Stimulated activated CD4-positive, alpha-beta T cell treated with anti-CD3 and anti-CD28 coated beads, Interleukin-15, amount 100 ng/mL, for 48 hours (primary cell): ENCODE results near the gene TAF10.

Experiments
- DNase-seq, 2 donors: peaks; one replicate each; pipeline ENCODE4 v3.0.0-alpha.2; 2020; ENCODE audit warnings: low read depth in 2 of 2

TAF10 gene

DNA sequence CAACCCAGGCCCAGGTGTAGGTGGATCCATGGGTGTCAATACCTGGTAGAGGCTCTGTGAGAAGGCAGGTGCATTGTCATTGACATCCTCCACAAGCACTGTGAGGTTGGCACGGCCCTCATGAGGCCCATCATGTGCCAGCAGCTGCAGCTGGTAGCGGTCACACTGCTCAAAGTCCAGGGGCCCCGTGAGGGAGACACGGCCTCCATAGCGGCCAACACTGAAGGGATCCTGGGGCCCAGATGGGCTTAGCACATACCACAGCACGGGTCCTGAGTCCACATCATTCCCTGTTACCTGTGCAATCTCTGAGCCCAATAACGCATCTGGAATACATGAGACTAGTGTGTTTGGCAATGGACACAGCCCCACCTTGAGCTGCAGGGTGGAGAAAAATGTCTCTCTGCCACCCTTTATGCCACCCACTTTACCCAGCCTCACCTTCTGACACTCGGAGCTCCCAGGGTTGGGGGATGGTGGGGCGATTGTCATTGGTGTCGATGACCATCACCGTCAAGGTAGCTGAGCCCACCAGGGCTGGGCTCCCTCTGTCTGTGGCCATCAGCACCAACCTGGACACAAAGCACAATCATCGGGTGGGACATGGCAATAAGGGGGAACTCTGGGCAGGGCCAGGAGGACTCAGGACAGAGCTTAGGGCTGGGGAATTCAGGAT, 13.3 kb upstream of the TAF10 start:
- no peak for DNase-seq

DNA sequence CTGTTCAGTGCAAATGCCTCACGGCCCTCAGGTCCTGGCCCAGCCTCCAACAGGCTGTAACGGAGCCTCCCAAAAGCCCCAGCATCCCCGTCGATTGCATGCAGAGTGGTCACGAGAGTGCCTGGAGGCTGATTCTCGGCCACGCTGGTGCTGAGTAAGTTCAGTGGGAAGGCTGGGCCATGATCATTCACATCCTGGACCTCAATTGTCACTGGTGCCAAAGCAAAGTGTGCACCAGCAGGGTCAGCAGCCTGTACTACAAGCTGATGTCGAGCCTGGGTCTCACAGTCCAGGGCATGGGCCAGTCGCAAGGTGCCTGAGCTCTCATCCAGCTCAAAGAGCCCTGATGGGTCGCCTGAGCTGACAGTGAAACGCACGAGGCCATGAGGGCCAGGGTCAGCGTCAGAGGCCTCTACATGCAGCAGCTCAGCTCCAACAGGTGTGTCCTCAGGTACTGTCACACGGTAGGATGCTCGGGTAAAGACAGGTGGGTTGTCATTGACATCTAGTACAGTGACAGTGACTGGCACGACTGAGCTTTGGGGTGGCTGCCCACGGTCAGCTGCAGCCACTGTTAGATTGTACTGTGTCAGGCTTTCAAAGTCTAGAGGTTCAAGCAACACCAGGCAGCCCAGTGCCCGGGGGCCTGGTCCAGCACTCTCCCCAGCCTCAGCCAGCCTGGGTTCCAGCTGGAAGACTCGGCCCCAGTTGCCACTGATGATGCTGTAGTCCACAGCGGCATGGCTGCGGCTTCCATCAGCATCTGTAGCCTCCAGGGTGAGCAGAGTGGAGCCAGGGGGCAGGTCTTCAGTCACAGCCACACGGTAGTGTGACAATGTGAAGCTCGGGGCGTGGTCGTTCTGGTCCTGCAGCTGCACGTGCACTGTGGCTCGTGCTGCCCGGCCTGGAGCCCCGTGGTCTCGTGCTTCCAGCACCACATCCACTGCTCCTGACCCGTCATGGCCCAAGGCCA, 11.7 kb upstream of the TAF10 start:
- DNase-seq = no peak

- no peak for DNase-seq
Measured at GRCh38 chr11:6622261-6623171, 10.5 kb upstream of the TAF10 start.

DNA sequence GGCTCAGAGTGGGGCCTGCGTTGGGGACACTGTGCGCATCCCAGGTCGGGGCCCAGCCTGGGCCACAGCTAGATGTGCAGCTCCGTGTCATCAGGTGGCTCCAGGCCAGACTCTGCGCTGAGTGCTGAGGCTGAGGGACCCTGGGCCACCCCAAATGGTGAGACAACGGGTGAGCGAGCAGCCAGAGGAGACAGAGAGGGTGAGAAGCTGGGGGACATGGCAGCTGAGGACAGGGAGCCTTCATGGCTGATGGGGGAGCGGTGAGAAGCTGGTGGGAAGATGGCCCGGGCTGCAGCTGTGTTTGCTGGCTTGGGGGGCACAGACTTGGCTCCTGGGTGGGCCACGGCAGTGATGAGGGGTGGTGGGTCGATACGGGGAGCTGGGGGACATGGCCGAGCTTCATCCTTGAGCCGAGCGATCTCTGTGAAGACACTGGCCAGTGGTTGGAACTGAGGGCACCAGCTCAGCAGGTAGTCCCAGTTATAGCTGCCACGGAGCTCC, 9.7 kb upstream of the TAF10 start:
- DNase-seq = no peak

DNA sequence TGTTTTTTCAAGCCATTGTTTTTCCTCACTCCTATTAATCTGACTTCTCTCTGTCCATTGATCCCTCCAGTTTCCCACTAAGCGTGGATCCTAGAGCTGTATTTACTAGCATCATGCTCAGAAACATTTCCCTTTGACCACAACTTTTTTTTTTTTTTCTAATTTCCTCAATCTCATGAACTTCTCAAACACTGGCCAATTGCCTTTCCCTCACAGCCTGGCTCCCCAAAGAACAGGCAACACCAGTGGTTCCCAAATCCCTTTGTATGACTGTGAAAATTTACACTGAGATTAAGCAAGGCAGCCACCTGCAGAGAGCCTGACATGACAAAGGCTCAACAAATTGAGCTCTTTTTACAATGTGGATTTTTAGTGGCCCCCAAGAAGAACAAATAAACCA, 8.6 kb upstream of the TAF10 start:
- no peak for DNase-seq

DNA sequence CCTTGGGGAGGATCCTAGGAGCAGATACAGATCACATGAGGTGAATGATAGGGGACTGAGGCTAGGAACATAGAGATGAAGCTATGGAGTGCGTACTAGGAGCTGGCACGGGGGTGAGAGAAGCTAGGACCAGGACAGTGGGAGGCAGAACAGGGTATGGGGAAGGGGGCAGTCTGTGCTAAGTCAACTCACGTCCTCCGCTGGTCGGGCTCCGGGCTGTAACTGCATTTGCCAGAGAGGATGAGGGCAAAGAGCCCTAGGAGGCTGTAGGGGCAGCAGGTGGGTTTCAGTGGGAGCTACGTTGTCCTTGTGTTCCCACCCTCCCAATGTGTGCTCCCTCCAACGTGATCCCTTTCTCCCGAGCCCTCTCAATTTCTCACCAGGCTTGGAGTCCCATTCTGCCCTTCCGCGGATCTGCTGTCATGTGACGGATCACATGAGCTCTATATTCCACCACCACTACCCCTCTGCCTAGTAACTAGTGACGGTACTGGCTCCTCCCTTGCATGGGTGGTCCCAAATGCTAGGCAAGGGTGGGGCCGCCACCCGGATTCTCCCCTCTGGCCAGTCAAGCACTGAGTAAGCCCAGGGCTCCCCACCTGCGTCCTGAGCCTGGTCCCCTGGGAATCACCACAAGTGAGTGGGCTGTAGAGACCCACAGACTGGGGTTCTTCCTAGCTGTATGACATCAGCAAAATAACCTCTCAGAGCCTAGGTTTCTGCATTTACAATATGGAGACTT, 7.2 kb upstream of the TAF10 start, which contains the start of gene TPP1:
Gene TPP1, minus strand, starts transcription at position 419 of the 742 bp plus-strand sequence. Its CDS starts 22 bp downstream, at position 397.
- DNase-seq = peak; percentile 71 to 85

GRCh38 chr11:6618117-6619003, 6.3 kb upstream of the TAF10 start:
- DNase-seq = peak; percentile 36 to 51

DNA sequence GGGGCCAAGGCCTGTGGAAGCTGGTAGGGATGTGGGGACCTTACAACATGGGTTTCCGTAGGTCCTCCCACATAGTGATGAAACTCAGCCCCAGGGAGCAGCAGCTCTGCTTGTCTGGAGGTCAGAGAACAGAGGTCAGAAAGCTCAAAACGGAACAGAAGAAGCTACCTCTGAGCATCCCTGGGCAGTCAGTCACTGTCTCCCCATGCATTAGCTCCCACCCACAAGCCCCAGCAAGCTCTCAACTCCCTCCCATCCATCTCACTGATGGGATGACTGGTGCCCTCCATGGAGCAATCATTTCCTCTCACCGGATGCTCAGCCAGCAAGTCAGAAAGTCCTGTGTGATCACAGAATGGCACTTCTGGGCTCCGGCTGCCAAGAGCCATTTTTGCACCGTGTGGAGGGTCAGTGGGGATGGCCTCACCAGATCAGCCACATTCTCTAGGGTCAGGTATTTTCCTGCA, 5.3 kb upstream of the TAF10 start:
- no peak for DNase-seq

DNA sequence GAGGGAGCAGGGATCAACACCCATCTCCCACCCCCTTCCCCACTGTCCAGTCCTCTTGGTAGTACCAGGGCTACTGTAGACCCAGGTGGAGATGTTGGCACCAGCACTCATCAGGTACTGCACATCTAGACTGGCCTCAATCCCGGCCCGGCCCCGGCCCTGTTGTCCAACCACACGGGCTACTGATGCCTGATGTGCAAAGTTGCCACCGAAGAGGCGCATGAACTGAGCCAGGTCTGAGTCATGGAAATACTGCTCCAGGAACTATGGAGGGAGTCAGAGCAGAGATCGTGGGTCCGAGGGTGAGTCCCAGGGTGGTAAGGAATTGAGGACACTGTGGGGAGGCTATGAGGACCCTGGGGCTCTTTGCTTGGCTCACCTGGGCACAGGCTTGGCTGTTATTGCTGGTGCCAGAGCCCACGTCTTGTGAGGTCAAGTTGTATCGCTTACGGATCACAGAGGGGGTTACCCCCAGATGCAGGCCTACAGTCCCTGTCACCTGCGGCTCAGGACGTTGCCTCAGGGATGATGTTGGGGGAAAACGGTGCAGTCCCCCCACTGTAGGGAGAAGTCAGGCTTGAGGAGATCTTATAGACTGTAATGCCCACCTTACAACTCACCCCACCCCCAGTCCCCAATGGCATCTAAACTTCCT, 4.7 kb upstream of the TAF10 start:
- DNase-seq = no peak

- DNase-seq = no peak
Measured at GRCh38 chr11:6615882-6616585, 4.0 kb upstream of the TAF10 start.

DNA sequence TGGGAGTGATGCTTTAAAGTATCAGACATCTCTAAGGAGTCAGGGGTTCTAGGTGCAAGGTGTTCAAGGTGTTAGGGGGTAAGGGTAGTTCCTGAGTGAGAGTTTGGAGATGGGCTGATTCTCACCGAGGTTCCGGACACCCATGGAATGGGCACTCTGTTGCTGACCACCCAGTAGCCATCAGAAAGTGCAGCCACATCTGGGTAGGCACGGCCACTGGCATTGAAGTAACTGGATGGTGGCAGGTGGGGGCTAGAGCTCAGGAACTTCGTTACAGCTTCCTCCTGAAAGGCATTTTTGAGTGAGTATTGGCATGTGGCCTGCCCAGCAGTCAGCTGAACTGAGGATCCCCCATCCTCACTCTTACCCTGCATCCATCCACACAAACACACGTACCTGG, 3.0 kb upstream of the TAF10 start:
- DNase-seq = no peak

DNA sequence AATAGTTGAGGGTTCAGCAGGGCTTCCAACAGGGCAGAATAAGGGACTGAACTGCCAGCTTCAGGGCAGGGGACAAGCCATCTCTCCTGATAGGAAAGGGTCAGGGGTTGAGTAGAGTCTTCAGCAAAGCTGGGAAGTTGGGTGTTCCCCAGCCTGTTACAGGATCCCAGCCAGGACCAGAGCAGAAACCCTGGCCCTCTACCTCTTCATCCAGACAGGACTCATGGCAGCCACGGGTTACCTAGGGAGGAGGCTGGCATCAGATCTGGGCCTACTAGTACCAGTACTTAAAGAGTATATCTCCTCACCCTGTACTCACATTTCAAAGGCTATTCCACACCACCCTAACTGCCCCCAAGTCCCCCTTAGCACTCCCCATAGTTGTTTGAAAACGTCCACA, 2.4 kb upstream of the TAF10 start:
- no peak for DNase-seq

- DNase-seq = no peak
Measured at GRCh38 chr11:6613496-6613895, 1.5 kb upstream of the TAF10 start.

- no peak for DNase-seq
Measured at GRCh38 chr11:6611963-6612212, 128 bp downstream of the TAF10 start.

DNA sequence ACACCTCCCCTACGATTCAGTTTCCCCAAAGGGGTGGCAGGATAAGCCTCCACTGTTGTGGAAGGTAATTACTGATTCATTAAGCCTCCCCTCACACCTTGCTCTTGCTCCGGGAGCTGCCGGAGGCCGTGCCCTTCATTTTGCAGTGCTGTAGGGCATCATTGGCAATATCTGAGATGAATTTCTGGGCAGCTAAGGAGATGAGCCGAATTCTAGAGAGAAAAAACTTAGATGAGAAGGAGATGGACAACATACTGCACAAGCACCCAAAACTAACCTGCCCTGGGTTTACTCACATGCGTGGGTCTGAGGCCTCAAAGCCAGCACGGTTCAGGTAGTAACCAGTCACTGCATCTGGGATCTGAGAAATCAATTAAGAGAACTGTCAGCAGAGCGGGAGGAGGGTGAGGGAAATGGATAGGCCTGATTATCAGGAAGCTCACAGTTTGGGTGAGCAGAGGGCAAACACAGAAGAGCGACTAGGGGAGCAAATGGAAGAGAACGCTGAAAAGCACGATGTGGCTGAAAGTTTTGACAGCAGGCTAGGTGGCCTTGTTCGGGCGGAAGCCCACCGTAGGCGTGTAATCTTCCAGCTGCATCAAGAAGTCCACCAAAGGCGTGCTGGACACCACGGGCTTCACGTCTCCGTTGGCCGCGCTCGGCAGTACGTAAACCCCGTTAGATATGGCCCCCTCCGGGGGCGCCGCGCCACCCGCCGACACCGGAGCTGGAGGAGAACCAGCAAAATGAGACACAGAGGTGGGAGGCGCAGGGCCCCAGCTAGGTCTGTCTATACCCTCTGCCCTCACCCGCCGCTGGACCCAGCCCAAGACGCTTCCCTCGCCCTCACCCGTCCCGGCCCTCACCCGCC, 689 bp downstream of the TAF10 start:
- no peak for DNase-seq

- no peak for DNase-seq
Measured at GRCh38 chr11:6610591-6610990, 1.4 kb downstream of the TAF10 start.

- DNase-seq = no peak
Measured at GRCh38 chr11:6609502-6610015, 2.5 kb downstream of the TAF10 start.
